ENCODE measurements around the gene SDK2.
A peak's percentile ranks its signal among the peaks of the same experiment; 100 is the strongest.
"Not testable (repeated sequence)": the region's sequence is repeated elsewhere in the genome, so short reads cannot be mapped to it uniquely, and the experiment has no call there.

Gene SDK2

GRCh38 chr17:73343168-73343634, 301.0 kb downstream of the SDK2 start:
- DNase-seq (ENCODE audit: low read depth) = no peak

- no peak for DNase-seq (ENCODE audit: low read depth)
Measured at GRCh38 chr17:73342541-73343167, 301.6 kb downstream of the SDK2 start.

GRCh38 chr17:73342050-73342522, 302.2 kb downstream of the SDK2 start:
- DNase-seq (ENCODE audit: low read depth) = no peak

DNA sequence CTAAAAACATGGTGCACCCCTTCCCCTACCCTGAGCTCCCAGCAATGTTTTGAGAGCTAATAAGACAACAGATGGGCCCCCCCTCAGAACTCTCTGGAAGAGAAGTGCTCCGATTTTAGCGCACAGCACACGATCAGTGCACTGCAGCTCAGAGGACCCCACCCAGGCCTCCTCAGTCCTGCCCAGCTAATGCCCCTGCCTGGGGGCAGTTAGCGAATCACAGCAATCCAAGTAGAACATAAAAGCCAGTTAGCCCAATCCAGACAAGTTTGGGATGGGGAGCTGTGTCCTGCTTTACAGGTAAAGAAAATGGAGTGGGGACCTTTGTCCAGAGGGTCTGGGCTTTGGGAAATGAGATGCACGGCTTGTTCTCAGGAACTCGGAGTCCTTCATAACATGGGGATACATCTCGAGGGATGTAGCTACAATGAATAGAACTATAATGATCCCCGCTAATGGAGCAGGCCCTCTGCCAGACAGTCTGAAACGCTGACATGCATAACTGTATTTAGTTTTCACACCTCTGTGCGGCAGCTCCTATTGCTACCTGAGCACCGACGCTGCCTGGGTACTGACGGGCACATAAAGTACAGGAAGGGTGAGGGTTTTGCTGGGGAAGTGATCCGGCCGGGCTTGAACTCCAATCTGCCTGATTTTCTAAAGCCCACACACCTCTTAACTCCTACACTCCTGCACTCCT, 302.7 kb downstream of the SDK2 start:
- no peak for DNase-seq (ENCODE audit: low read depth)

DNA sequence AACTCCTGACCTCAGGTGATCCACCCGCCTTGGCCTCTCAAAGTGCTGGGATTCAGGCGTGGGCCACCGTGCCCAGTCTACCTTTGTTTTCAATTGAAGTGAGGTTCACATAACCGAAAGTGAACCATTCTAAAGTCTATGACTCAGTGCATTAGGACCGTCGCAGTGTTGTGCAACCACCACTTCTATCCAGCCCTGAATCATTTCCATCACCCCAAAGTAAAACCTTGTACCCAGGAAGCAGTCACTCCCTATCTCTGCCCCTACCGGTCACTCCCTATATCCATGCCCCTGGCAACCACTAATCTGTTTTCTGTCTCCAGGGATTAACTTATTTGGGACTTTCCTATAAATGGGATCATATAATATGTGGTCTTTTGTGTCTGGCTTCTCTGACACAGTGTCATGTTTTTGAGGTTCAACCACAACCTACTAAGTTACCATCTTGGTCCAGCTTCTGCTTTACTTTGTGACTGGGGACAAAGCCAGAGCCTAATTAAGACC, 304.1 kb downstream of the SDK2 start:
- peak; percentile 7 for DNase-seq (ENCODE audit: low read depth)

GRCh38 chr17:73338566-73339197, 305.6 kb downstream of the SDK2 start:
- DNase-seq (ENCODE audit: low read depth) = no peak

DNA sequence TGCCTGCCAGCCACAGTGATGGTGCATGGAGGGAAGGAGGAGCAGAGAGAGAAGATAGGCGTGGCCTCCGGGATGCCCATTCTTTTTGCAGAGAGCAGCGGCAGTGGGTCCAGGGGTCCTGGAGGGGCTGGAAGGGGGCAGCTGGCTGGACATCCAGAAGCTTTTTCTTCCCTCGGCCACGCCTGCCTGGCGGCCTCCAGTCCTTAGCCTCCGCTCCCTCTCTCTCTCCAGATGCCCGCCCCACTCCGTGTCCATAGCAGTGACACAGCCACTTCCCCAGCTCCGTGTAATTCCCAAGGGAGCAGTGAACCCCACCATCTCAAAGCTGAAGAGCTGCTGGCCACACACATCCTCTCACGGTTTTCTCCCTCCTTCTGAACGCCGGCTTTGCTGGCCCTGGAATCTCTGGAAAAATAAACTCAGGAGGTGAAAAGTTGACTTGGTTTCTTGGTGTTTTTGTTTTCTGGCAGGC, 306.2 kb downstream of the SDK2 start:
- no peak for DNase-seq (ENCODE audit: low read depth)

- no peak for DNase-seq (ENCODE audit: low read depth)
Measured at GRCh38 chr17:73337330-73337710, 306.9 kb downstream of the SDK2 start.

- DNase-seq (ENCODE audit: low read depth) = no peak
Measured at GRCh38 chr17:73336408-73337329, 307.6 kb downstream of the SDK2 start.

DNA sequence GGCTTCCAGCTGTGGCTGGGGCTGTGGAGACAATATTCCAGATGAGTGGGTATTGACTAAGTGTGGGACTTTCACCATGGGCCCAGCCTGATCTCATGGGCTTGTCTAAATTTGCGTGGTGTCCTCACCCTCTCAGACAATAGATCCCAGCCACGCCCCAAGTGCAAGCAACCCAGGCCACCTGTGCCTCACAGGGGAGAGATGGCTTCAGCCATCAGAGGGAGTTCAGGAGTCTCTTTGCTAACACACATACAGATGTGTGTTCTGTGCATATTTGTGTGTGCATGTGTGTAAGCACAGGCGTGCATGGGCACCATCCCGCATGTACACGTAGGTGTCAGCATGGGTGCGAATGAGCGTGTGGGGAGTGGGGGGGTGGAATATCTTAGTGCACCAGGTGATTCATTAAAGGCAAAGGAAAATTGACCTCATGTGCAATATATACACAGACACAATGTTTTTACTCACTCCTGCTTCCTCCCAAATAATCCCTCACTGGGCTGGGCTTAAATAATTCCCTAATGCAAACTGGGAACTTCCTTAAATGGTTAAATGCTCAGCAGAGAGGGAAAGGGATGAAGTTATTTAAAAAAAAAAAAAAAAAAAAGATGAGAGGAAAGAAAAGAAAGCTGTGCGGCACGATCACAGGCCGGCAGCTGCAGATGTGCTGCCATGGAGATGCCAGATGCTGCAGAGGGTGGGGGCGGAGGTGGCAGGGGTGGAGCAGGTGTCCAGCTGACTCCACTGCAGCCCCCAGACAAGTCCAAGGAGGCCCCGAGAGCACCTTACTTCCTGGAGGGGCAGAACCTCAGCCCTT, 308.4 kb downstream of the SDK2 start:
- no peak for DNase-seq (ENCODE audit: low read depth)

DNA sequence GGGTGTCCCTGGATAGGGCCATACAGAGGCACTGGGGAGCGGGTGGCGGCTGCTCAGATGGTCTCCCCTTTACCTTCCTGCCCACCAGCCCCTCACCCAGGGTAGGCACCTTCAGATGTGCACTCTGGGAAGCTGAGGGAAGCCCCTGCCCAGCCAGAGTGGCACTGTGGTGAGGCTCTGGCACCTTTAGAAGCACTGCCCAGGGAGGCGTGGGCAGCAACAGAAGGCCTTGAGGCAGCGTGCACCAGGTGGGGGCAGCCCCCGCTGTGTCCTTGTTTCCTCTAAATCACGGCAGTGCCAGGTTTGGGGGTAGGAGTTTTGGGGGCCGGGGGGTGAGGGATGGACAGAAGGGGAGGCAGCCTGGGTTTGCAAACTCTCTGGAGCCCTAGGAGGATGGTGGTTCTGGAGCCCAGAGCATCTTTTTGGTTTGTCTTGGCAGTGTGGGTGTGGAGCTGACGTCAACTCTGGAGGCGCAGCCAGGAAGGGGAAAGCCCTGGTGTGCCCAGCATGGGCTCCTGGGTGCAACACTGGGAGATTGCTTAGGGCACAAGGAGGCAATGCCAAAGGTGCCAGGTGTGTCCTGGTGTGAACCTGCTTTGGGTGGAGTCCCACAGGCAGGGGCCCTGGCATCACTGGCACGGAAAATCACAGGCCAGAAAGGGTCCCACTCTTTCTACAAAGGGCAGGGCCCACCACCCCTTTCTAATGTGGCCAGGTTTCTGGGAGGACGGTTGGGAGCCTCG, 309.3 kb downstream of the SDK2 start:
- no peak for DNase-seq (ENCODE audit: low read depth)

DNA sequence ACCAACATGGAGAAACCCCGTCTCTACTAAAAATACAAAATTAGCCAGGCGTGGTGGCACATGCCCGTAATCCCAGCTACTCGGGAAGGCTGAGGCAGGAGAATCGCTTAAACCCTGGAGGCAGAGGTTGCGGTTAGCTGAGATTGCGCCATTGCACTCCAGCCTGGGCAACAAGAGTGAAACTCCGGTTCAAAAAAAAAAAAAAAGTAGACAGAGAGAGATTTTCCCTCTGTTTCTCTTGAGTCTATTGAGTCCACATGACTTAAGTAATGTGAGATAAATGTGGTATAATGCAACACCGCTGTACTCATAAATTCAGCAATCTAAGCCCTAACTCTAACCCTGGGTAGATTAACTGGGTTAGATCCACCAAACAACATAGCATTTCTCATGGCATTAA, 310.8 kb downstream of the SDK2 start:
- DNase-seq (ENCODE audit: low read depth) = not testable (repeated sequence)

DNA sequence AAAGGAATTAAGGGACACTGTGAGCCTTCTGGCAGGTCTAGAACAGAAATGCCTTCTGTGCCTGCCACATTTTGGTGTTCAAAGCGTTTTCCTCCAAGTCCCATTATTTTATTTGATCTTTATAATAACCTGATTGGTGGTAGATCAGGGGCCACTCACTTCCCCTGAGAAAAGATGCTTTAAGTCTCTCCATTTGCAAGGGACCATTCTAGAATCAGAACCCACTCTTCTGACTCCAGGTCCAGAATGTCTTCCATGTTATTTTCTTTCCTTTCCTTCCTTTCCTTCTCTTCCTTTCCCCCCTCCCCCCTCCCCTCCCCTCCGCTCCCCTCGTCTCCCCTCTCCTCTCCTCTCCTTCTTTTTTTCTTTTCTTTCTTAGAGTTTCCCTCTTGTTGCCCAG, 313.2 kb downstream of the SDK2 start:
- DNase-seq (ENCODE audit: low read depth) = no peak

DNA sequence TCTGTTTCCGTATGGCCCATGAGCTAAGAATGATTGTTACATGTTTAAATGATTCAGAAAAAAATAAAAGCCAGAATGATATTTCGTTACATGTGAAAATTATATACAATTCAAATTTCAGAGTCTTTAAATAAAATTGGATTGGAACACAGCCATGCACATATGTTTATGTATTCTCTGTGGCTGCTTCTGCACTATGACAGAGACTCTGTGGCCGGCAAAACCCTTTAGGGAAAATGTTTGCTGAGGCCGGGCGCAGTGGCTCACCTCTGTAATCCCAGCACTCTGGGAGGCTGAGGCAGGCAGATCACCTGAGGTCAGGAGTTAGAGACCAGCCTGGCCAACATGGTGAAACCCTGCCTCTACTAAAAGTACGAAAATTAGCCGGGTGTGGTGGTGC, 316.6 kb downstream of the SDK2 start:
- DNase-seq (ENCODE audit: low read depth) = no peak

DNA sequence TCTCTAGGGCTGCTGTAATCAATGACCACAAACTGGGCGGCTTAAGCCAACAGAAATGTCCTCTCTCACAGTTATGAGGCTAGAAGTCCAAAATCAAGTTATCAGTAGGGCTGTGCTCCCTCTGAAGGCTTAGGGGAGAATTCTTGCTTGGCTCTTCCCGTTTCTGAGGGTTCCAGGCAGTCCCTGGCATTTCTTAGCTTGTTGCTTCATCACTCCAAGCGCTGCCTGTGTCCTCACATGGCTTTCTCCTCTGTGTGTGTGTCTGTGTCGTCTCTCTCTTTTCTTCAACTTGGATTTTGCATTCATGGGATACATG, 318.8 kb downstream of the SDK2 start:
- no peak for DNase-seq (ENCODE audit: low read depth)

- no peak for DNase-seq (ENCODE audit: low read depth)
Measured at GRCh38 chr17:73324711-73325526, 319.3 kb downstream of the SDK2 start.

GRCh38 chr17:73324160-73324475, 320.1 kb downstream of the SDK2 start:
- no peak for DNase-seq (ENCODE audit: low read depth)

DNA sequence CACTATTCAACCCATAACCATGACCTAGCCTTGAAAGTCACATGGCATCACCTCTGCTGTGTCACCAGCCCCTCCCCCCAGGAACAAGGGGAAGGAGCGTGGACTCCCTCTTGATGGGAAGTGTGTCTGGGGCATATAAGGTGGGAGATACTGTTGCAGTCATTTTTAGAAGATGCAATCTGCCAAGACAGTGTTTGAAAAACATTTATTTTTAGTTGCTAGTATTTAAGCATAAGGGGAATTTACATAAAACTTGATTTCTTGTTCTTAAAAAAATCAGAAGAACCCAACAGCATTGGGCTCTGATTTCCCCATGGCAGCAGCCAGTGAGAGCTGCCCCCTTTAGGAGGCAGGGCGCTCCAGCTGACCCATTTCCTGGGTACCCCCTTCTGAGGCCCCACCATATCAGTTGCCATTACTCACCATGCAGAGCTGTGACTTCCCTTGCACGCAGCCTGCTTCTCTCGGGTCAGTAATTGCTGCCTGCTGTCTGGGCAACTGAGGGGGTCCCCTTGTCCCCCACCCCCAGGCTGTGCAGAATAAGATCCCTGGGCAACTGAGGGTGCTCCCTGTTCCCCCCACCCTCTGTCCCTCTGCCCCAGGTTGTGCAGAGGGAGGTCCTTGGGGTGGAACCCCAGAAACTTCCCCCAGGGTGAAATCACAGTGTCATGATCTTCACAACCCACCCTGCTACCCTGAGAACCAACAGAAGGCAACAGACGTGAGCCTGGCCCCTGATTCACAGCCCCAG, 320.7 kb downstream of the SDK2 start:
- DNase-seq (ENCODE audit: low read depth) = no peak
